Subcutaneous adipose tissue (tissue), 4 donors: Measurements from ENCODE around the gene SHC4. TPM values are rescaled to one million over a fixed set of nuclear protein-coding genes. Genes with fewer than 3 reads are reported as not detected.

Experiments used
- CTCF ChIP-seq: fragments of 450-650 bp; IDR thresholded peaks from one replicate; pipeline ENCODE4 v1.5.1; 2016; ENCODE audit warnings: low read depth, mild to moderate bottlenecking, control low read depth, antibody characterized with exemption, moderate library complexity
- total RNA-seq, 4 donors: library from RNA; depleted of rRNA; stranded (reverse); fragments of >200 nt; gene quantifications; one replicate each; pipeline ENCODE4 v1.1.0, GENCODE V29; 2016

The SHC4 gene
- total RNA-seq, 4 donors from 2014 or later, result 0.38 to 0.85 TPM; not detected in 2

GRCh38 chr15:48823237-48823636, 140.5 kb downstream of the SHC4 start:
- no peak for TF ChIP-seq CTCF

- no peak for TF ChIP-seq CTCF
These were observed 149.4 kb downstream of the SHC4 start for GRCh38 chr15:48814286-48814685.

- no peak for TF ChIP-seq CTCF
These were observed 152.3 kb downstream of the SHC4 start for GRCh38 chr15:48811325-48811958.

- TF ChIP-seq CTCF, result no peak
These were observed 153.1 kb downstream of the SHC4 start, which contains the start of gene CEP152 for GRCh38 chr15:48810414-48811324. TSS of gene CEP152 (minus strand) at chr15:48811069. CDS start at chr15:48805649, 5,420 bp downstream.

- no peak for TF ChIP-seq CTCF
These were observed 157.6 kb downstream of the SHC4 start for GRCh38 chr15:48806151-48806550.

- TF ChIP-seq CTCF, result no peak
These were observed 158.1 kb downstream of the SHC4 start for GRCh38 chr15:48805591-48805990.

- TF ChIP-seq CTCF, result no peak
These were observed 159.8 kb downstream of the SHC4 start for GRCh38 chr15:48803877-48804276.
